ENCODE results near the gene LRR1.
"Not testable (repeated sequence)": the region's sequence is repeated elsewhere in the genome, so short reads cannot be mapped to it uniquely, and the experiment has no call there.

Gene LRR1

DNA sequence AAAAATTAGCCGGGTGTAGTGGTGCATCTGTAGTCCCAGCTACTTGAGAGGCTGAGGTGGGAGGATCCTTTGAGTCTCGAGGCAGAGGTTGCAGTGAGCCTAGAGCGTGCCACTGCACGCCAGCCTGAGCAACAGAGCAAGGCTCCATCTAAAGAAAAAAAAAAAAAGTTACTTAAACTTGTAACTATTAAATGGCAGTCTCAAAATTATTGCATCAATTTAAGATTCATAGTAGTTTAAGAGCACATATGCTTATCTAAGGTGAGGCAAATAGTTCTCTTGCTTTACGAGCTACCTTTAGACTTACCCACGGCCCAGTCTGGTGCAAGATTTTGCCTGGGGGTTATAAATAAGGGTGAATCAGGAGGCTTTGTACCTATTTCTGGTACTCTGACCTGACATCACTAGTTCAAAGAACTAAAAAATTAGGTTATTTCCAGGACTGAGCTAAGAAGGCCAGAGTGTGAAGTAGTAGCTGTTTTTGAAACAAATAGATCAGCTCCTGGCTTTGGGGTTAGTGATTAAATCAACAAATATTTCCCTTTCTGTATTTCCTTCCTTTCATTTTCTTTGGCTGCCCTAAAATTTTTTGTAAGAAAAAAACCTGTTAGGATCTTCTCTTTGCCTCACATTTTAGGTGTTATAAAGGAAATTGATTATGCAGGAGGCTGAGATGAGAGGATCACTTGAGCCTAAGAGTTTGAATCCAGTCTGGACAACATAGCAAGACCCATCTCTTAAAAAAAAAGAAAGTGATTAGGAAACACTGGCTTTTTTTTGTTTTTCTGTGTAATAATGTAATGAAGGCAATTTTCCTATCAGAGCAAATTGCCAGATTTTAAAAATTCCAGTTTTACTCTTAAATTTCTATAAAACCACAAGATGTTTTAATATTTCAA is 25.4 kb downstream of the LRR1 start:
- DNase-seq (ENCODE audit: extremely low read depth in 1 of 2, low read depth in 1 of 2) = no peak

DNA sequence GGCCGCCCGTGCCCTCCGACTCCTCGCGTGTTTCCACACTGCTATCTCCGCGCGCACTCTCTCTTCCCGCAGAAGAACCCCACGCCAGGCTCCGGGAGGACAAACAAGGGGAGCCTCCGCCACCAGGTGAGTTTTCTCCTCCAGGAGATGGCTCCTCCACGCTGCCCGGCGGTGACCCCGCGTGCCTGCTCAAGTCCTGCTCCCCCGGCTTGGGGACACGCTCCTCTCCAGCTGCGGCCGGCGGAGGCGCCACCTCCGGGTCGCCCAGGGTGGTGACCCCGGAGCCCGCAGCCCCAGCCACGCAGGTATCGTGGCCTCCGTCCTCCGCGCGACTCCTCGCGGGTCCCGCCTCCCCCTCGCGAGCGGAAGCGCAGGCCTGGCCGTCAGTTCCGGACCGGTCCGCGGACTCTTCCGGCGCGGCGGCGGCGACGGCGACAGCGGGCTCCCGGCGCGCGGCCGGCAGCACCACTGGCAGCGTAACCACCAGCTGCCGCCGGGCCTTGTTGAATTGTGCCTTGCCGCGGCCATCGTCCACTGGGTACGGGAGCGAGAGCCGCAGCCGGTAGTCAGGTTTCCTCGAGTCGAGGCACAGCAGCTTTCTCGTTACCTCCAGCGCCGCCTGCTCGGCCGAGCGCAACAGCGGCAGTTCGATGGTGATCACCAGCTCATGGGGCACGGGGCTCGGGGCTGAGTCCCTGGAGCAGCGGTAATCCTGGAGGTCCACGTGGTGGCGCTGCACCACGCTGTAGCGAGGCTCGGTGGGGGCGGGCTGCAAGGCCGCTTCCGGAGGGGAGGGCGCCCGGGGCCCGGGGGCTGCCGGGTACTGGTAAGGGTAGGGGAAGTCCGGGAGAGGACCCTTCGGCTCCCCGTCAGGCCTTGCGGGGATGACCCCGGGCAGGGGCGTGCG is 35.2 kb downstream of the LRR1 start:
- peak; percentile 80 to 88 for DNase-seq (ENCODE audit: extremely low read depth in 1 of 2, low read depth in 1 of 2)

GRCh38 chr14:49634547-49635334 is 36.0 kb downstream of the LRR1 start, which contains the start of gene DNAAF2:
Gene DNAAF2 (minus strand): TSS chr14:49635244. CDS start chr14:49635149, 95 bp downstream.
- DNase-seq (ENCODE audit: extremely low read depth in 1 of 2, low read depth in 1 of 2) = peak; percentile 39 to 51

GRCh38 chr14:49636866-49637265 is 38.1 kb downstream of the LRR1 start:
- DNase-seq (ENCODE audit: extremely low read depth in 1 of 2, low read depth in 1 of 2) = no peak

GRCh38 chr14:49637534-49638078 is 38.9 kb downstream of the LRR1 start:
- DNase-seq (ENCODE audit: extremely low read depth in 1 of 2, low read depth in 1 of 2) = no peak

- DNase-seq (ENCODE audit: extremely low read depth in 1 of 2, low read depth in 1 of 2) = no peak
Observed at GRCh38 chr14:49640540-49641417, 42.0 kb downstream of the LRR1 start.

DNA sequence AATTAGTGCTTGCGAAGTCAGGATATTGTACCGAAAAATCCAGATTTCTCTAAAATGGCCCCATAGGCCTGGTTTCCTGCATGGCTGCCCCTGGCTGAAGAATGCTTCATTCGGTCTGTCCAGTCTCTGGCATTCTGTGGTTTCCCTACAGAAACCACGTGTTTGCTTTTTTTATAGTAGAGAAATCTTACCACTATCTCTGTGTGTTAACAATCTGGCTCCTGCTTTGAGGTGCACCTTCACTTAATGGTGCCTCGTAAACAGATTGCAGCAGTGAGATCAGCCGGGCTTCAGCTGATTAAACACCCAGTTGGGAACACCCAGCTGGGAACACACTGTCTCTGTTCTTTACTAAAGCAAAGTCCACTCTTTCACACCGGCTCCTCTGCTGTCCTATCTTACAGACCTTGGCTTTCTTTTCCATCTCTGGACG is 43.0 kb downstream of the LRR1 start:
- no peak for DNase-seq (ENCODE audit: extremely low read depth in 1 of 2, low read depth in 1 of 2)

GRCh38 chr14:49642163-49642562 is 43.4 kb downstream of the LRR1 start:
- no peak for DNase-seq (ENCODE audit: extremely low read depth in 1 of 2, low read depth in 1 of 2)

DNA sequence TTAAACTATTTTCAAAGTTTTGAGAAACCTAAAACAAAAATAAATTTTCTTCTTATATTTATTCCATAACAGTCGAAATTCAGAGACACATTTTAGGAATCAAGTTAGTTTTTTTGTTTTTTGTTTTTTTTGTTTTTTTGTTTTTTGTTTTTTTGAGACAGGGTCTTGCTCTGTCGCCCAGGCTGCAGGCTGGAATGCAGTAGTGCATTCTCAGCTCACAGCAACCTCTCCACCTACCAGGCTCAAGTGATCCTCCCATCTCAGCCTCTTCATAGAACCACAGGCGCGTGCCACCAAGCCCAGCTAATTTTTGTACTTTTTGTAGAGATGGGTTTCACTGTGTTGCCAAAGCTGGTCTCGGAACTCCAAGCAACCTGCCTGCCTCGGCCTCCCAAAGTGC is 54.8 kb downstream of the LRR1 start:
- no peak for DNase-seq (ENCODE audit: extremely low read depth in 1 of 2, low read depth in 1 of 2)

GRCh38 chr14:49654511-49654910 is 55.8 kb downstream of the LRR1 start:
- no peak for DNase-seq (ENCODE audit: extremely low read depth in 1 of 2, low read depth in 1 of 2)

- DNase-seq (ENCODE audit: extremely low read depth in 1 of 2, low read depth in 1 of 2) = not testable (repeated sequence)
Observed at GRCh38 chr14:49657500-49657899, 58.8 kb downstream of the LRR1 start.

GRCh38 chr14:49659526-49660455 is 61.1 kb downstream of the LRR1 start:
- no peak for DNase-seq (ENCODE audit: extremely low read depth in 1 of 2, low read depth in 1 of 2)
